HCT116 (cell line): ENCODE measurements around the gene AKIRIN2.

Experiments used
- EZH2 ChIP-seq: fragments of 200-600 bp; sonication (generic); IDR thresholded peaks from 2 replicates; pipeline ENCODE4 v1.6.1; 2017; ENCODE audit warnings: antibody characterized with exemption, mixed run types
- EZH2phosphoT487 ChIP-seq: fragments of 200-600 bp; IDR thresholded peaks from 2 replicates; pipeline ENCODE4 v1.6.1; 2018; ENCODE audit warnings: antibody characterized with exemption, borderline replicate concordance
- JUND ChIP-seq: IDR thresholded peaks from 2 replicates; pipeline ENCODE4 v1.6.1; 2012
- POLR2A ChIP-seq: IDR thresholded peaks from 2 replicates; pipeline ENCODE4 v1.7.0; 2011; ENCODE audit warnings: borderline replicate concordance; ENCODE audit not compliant: insufficient read depth, insufficient read length; ENCODE audit errors: extremely low read depth
- POLR2AphosphoS5 ChIP-seq: IDR thresholded peaks from 2 replicates; pipeline ENCODE4 v1.6.1; 2011; ENCODE audit warnings: mild to moderate bottlenecking, low read depth, low read length, moderate library complexity
- RAD21 ChIP-seq: IDR thresholded peaks from 2 replicates; pipeline ENCODE4 v1.6.1; 2012; ENCODE audit warnings: low read depth, mild to moderate bottlenecking
- SRF ChIP-seq: IDR thresholded peaks from 2 replicates; pipeline ENCODE4 v1.6.1; 2012; ENCODE audit warnings: low read depth
- ZNF274 ChIP-seq: fragments of 200-500 bp; sonication (Bioruptor generic); IDR thresholded peaks from 2 replicates; pipeline ENCODE4 v1.6.1; 2014; ENCODE audit warnings: mild to moderate bottlenecking, low read depth, low read length, inconsistent platforms
- TF ChIP-seq, protein P1 (sequence below), 3 experiments: fragments of 200-600 bp in 1 of 3; sonication (generic) in 1 of 3; IDR thresholded peaks in 2 of 3; conservative IDR thresholded peaks in 1 of 3; 2 replicates each; pipeline ENCODE4 v1.5.1; 2012 to 2017; ENCODE audit warnings: low read depth in 2 of 3, low read length in 2 of 3, antibody characterized with exemption in 1 of 3, borderline replicate concordance in 1 of 3, control low read depth in 1 of 3, mild to moderate bottlenecking in 1 of 3, mixed read lengths in 1 of 3, mixed run types in 1 of 3, moderate library complexity in 1 of 3; ENCODE audit not compliant: insufficient read depth in 1 of 3
- TF ChIP-seq, protein P2 (sequence below): IDR thresholded peaks from 2 replicates; pipeline ENCODE4 v1.6.1; 2012
- TF ChIP-seq, protein P3 (sequence below): IDR thresholded peaks from 2 replicates; pipeline ENCODE4 v1.6.1; 2011; ENCODE audit warnings: mild to moderate bottlenecking, low read length, moderate library complexity; ENCODE audit not compliant: insufficient replicate concordance; ENCODE audit errors: extremely low read depth

DNA sequence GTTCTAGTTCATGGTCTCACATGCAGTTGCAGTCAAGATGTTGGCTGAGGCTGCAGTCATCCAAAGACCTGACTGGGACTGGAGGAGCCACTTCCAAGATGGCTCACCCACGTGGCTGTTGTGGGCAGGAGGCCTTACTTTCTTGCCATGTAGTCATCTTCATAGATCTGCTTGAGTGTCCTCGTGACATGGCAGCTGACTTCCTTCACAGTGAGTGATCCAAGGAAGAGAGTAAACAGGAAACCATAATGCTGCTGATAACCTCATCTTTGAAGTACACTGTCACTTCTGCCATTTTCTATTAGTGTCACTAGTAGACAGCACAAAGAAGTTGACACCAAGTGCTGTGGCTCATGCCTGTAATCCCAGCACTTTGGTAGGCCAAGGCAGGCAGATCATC lies 40.1 kb upstream of the AKIRIN2 start:
- TF ChIP-seq EZH2phosphoT487 (no peak), POLR2A (no peak), JUND (no peak), ZNF274 (no peak), SRF (no peak), EZH2 (no peak), POLR2AphosphoS5 (no peak), RAD21 (no peak)
- TF ChIP-seq, protein P1, sequence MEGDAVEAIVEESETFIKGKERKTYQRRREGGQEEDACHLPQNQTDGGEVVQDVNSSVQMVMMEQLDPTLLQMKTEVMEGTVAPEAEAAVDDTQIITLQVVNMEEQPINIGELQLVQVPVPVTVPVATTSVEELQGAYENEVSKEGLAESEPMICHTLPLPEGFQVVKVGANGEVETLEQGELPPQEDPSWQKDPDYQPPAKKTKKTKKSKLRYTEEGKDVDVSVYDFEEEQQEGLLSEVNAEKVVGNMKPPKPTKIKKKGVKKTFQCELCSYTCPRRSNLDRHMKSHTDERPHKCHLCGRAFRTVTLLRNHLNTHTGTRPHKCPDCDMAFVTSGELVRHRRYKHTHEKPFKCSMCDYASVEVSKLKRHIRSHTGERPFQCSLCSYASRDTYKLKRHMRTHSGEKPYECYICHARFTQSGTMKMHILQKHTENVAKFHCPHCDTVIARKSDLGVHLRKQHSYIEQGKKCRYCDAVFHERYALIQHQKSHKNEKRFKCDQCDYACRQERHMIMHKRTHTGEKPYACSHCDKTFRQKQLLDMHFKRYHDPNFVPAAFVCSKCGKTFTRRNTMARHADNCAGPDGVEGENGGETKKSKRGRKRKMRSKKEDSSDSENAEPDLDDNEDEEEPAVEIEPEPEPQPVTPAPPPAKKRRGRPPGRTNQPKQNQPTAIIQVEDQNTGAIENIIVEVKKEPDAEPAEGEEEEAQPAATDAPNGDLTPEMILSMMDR (IDR thresholded peaks at IDR 0.05 in 2 of 3, conservative IDR thresholded peaks at IDR 0.05 in 1 of 3; ENCODE audit: borderline replicate concordance in 1 of 3, insufficient read depth in 1 of 3, low read depth in 2 of 3, low read length in 2 of 3) = no peak
- TF ChIP-seq, protein P2, sequence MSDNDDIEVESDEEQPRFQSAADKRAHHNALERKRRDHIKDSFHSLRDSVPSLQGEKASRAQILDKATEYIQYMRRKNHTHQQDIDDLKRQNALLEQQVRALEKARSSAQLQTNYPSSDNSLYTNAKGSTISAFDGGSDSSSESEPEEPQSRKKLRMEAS = no peak
- TF ChIP-seq, protein P3, sequence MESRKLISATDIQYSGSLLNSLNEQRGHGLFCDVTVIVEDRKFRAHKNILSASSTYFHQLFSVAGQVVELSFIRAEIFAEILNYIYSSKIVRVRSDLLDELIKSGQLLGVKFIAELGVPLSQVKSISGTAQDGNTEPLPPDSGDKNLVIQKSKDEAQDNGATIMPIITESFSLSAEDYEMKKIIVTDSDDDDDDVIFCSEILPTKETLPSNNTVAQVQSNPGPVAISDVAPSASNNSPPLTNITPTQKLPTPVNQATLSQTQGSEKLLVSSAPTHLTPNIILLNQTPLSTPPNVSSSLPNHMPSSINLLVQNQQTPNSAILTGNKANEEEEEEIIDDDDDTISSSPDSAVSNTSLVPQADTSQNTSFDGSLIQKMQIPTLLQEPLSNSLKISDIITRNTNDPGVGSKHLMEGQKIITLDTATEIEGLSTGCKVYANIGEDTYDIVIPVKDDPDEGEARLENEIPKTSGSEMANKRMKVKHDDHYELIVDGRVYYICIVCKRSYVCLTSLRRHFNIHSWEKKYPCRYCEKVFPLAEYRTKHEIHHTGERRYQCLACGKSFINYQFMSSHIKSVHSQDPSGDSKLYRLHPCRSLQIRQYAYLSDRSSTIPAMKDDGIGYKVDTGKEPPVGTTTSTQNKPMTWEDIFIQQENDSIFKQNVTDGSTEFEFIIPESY = no peak
